ENCODE results near the gene HNRNPUL1. TPM values are rescaled to one million over a fixed set of nuclear protein-coding genes. Genes with fewer than 3 reads are reported as not detected.

The HNRNPUL1 gene
- total and polyA plus RNA-seq, 2 donors (not counting 3 experiments of a cell fraction or from before 2014, with no cell fraction given), result 83.2 to 261 TPM

- H3K9me1 ChIP-seq (replicated peaks; ENCODE audit: control insufficient read depth, extremely low read depth, insufficient read depth, low read length), result no peaks in the 10 kb centered on the region
- FAIRE-seq (no peak), DNase-seq (ENCODE audit: low read depth, low spot score) (no peak)
- no peak overlapping the region for H3K4me3 ChIP-seq (replicated peaks in 1 of 3; ENCODE audit: insufficient read depth in 1 of 3, low read depth in 1 of 3, low read length in 3 of 3)
- no peaks in the 10 kb centered on the region for H3K4me1 ChIP-seq (ENCODE audit: control insufficient read depth, extremely low read depth, insufficient read depth, low read length)
- no peak overlapping the region for H3K9ac ChIP-seq (replicated peaks; ENCODE audit: extremely low read depth, insufficient read depth, low read length)
- CTCF ChIA-PET, result interaction anchor here (3.7 kb wide), 1 partner anchor 12 kb away, joined by 20 read pairs; the partner anchor contains the start of gene CCDC97
- H2AFZ ChIP-seq (ENCODE audit: low read depth, low read length), result no peak overlapping the region
- TF ChIP-seq MYC (IDR thresholded peaks at IDR 0.05; ENCODE audit: low read depth, low read length) (no peak), GATA2 (IDR thresholded peaks at IDR 0.05; ENCODE audit: insufficient read depth, insufficient read length, low read depth, low read length) (no peak), CTCF (IDR thresholded peaks at IDR 0.05; ENCODE audit: extremely low read depth in 1 of 2, insufficient read depth in 1 of 2, low read depth in 1 of 2, low read length in 2 of 2) (no peak), POLR2A (IDR thresholded peaks at IDR 0.05; ENCODE audit: low read depth, low read length) (no peak), POLR2AphosphoS5 (IDR thresholded peaks at IDR 0.05; ENCODE audit: insufficient read depth, low read depth, low read length) (no peak), MAX (IDR thresholded peaks at IDR 0.05; ENCODE audit: insufficient read depth, insufficient read length) (no peak), EZH2 (IDR thresholded peaks at IDR 0.05; ENCODE audit: borderline replicate concordance, low read depth, low read length, severe bottlenecking) (no peak)
- no peaks in the 10 kb centered on the region for H3K27me3 ChIP-seq (ENCODE audit: control insufficient read depth in 2 of 2, insufficient read depth in 2 of 2, low read length in 2 of 2)
- BruUV-seq (replicated peaks), result no TSS peak
- H3K27ac ChIP-seq (ENCODE audit: insufficient read depth, low read depth, low read length), result no peak overlapping the region
- no peaks in the 10 kb centered on the region for H4K20me1 ChIP-seq (replicated peaks; ENCODE audit: control insufficient read depth, extremely low read depth, insufficient read depth, low read length)
- peaks cover 4% of the 10 kb centered on the region for H3K79me2 ChIP-seq (ENCODE audit: control insufficient read depth, insufficient read depth, low read length)
- H3K4me2 ChIP-seq (ENCODE audit: insufficient read depth, low read length), result no peak overlapping the region
- POLR2A ChIA-PET, result no interaction called here
- dilution Hi-C loops (cut with MboI; ENCODE audit: extremely low pct_ligation_motif_present, low sequenced_read_pairs) (no loop called here), intact Hi-C loops (cut with micrococcal nuclease) (no loop called here)
- no peaks in the 10 kb centered on the region for H3K9me3 ChIP-seq (replicated peaks; ENCODE audit: control insufficient read depth, insufficient read depth, low read length)
- peaks cover 58 to 81% of the 10 kb centered on the region in 2 experiments for H3K36me3 ChIP-seq (ENCODE audit: control insufficient read depth in 2 of 2, extremely low read depth in 1 of 2, insufficient read depth in 2 of 2, low read length in 2 of 2)
Measured at GRCh38 chr19:41296433-41296871, 32.3 kb downstream of the HNRNPUL1 start.

Data from endothelial cell of umbilical vein (primary cell).